BE2C (cell line): ENCODE measurements around the gene KLRB1.
A peak's percentile ranks its signal among the peaks of the same experiment; 100 is the strongest.
"Not testable (repeated sequence)": the region's sequence is repeated elsewhere in the genome, so short reads cannot be mapped to it uniquely, and the experiment has no call there.

Source experiments
- DNase-seq: peaks from one replicate; pipeline ENCODE4 v3.0.0-alpha.2; 2020
- H3K27me3 ChIP-seq: fragments of 250-450 bp; sonication (Bioruptor Pico); 2 replicates; pipeline ENCODE4 v1.5.1; 2020; ENCODE audit warnings: mild to moderate bottlenecking
- H3K36me3 ChIP-seq: fragments of 250-450 bp; sonication (Bioruptor Pico); 2 replicates; pipeline ENCODE4 v1.5.1; 2020; ENCODE audit warnings: mild to moderate bottlenecking
- H3K4me1 ChIP-seq: fragments of 250-450 bp; sonication (Bioruptor Pico); 2 replicates; pipeline ENCODE4 v1.5.1; 2020
- H3K4me3 ChIP-seq: 2 replicates; pipeline ENCODE4 v1.5.1; 2011; ENCODE audit warnings: low read depth, low read length
- H3K9me3 ChIP-seq: fragments of 250-450 bp; sonication (Bioruptor Pico); 2 replicates; pipeline ENCODE4 v1.5.1; 2020
- CTCF ChIP-seq: IDR thresholded peaks from 2 replicates; pipeline ENCODE4 v1.5.1; 2012; ENCODE audit warnings: mild to moderate bottlenecking, low read depth, low read length

KLRB1 gene

DNA sequence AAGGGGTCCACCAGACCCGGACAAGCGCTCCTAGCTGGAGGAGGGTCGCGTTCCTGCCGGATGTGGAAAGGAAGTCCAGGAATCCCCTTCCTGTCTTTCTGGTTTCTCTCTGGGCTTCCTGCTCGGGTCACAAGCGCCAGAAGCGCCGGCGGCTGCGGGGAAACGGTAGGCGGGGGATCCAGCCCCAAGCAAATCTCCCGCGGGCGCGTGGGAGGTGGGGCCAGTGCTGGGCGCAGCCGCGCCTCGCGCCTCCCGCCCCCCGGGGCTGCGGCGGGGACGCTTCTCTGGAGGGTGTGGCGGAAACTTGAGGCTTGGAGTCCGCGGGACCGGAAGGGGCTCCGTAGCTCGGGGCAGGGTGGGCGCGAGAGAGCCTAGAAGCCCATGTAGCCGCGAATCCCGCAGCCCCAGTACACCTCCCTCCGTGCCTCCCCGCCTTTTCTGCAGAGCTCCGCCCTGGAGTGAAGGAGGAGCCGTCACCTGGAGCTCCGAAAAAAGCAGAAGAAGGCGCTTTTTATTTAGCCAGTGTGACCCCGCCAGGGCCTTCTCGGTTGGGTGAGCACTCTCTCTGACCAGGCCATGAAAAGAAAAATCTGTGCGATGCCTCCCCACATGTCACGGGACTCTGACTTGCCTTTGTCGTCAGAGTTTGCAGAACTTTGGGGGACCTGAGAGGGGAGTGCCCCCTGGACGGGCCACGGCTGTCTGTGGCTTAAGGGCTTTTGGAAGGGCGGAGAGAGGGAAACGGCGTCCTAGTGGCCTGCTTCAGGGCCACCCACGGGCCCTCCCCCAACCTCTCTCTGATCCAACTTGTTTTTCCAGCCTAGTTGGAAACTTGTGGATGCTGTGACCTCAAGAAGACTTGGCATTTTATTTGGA is 40.3 kb upstream of the KLRB1 start:
- peak overlapping the region; percentile 61 for H3K4me3 ChIP-seq
- no peaks in the 10 kb centered on the region for H3K4me1 ChIP-seq
- DNase-seq, result peak; percentile 82

GRCh38 chr12:9646794-9647781 is 39.4 kb upstream of the KLRB1 start:
- DNase-seq, result no peak
- no peaks in the 10 kb centered on the region for H3K36me3 ChIP-seq
- peak overlapping the region; percentile 61 for H3K4me3 ChIP-seq
- H3K4me1 ChIP-seq, result no peaks in the 10 kb centered on the region
- no peaks in the 10 kb centered on the region for H3K9me3 ChIP-seq
- H3K27me3 ChIP-seq, result no peaks in the 10 kb centered on the region
- TF ChIP-seq CTCF, result no peak

More for the DNA sequence above, 40.3 kb upstream of the KLRB1 start:
- no peaks in the 10 kb centered on the region for H3K9me3 ChIP-seq
- no peaks in the 10 kb centered on the region for H3K36me3 ChIP-seq
- no peaks in the 10 kb centered on the region for H3K27me3 ChIP-seq
- no peak for TF ChIP-seq CTCF

DNA sequence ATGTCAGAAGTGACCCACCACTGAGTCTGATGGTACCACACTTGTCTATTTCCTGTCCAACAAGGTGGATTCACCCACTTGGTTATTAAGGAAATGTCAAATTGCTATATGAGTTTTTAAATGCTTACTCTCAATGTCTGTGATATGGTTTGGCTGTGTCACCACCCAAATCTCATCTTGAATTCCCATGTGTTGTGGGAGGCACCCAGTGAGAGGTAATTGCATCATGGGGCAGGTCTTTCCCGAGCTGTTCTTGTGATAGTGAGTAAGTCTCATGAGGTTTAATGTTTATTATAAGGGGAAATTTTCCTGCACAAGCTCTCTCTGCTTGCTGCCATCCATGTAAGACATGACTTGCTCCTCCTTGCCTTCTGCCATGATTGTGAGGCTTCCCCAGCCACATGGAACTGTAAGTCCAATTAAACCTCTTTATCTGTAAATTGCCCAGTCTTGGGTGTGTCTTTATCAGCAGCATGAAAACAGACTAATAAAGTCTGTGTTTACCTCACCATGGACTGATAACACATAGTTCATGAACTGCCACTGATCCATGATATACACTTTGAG is 37.4 kb upstream of the KLRB1 start:
- DNase-seq, H3K27me3 ChIP-seq, H3K4me3 ChIP-seq, H3K4me1 ChIP-seq, H3K36me3 ChIP-seq, H3K9me3 ChIP-seq: not testable (repeated sequence)

DNA sequence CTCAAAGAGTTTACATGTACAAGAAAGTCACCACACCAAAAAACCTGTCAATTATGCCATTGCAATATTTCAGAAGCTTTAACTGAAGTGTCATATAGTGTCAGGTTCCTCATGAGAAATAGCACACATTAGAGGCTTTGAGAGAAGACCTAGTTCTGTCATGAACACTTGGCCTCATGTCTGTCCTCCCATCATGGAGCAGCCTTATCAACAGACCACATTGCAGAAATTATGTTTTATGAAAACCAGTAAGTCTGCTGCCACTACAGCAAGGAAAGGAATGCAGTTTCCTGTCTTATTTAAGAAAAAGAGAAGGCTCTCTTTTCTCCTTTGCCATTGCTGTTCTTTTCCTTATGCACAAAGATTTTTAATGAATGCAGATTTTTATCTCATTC is 35.5 kb upstream of the KLRB1 start:
- no peaks in the 10 kb centered on the region for H3K9me3 ChIP-seq
- no peak for TF ChIP-seq CTCF
- H3K36me3 ChIP-seq, result no peaks in the 10 kb centered on the region
- H3K4me3 ChIP-seq, result no peak overlapping the region
- H3K4me1 ChIP-seq, result no peaks in the 10 kb centered on the region
- no peak for DNase-seq
- H3K27me3 ChIP-seq, result no peaks in the 10 kb centered on the region

- H3K27me3 ChIP-seq, result no peaks in the 10 kb centered on the region
- DNase-seq, result no peak
- no peak overlapping the region for H3K4me3 ChIP-seq
- no peaks in the 10 kb centered on the region for H3K4me1 ChIP-seq
- no peaks in the 10 kb centered on the region for H3K36me3 ChIP-seq
- TF ChIP-seq CTCF, result no peak
- no peaks in the 10 kb centered on the region for H3K9me3 ChIP-seq
Observed at GRCh38 chr12:9642606-9643265, 35.0 kb upstream of the KLRB1 start.

GRCh38 chr12:9640024-9640423 is 32.3 kb upstream of the KLRB1 start:
- H3K9me3 ChIP-seq, result no peaks in the 10 kb centered on the region
- H3K27me3 ChIP-seq, result no peaks in the 10 kb centered on the region
- TF ChIP-seq CTCF, result no peak
- H3K36me3 ChIP-seq, result no peaks in the 10 kb centered on the region
- no peak overlapping the region for H3K4me3 ChIP-seq
- no peaks in the 10 kb centered on the region for H3K4me1 ChIP-seq
- DNase-seq, result no peak
